D721Med (cell line): ENCODE data around the gene CCDC102B.

Source experiments
- DNase-seq: peaks from one replicate; pipeline ENCODE4 v3.0.0; 2011; ENCODE audit warnings: low spot score; ENCODE audit not compliant: insufficient read length
- FAIRE-seq: peaks from 2 replicates; lab custom pipeline; 2011; peaks lifted over from hg19 to GRCh38; lab: Jason Lieb, UNC
- CTCF ChIP-seq: IDR thresholded peaks from 2 replicates; pipeline ENCODE4 v1.5.1; 2012; ENCODE audit warnings: mild to moderate bottlenecking, control low read depth; ENCODE audit not compliant: insufficient read depth; ENCODE audit errors: missing control alignments

Gene CCDC102B

GRCh38 chr18:69081846-69082245 is 284.0 kb downstream of the CCDC102B start:
- DNase-seq (no peak), FAIRE-seq (peak; percentile 100)
- TF ChIP-seq CTCF = no peak

- no peak for TF ChIP-seq CTCF
- DNase-seq = no peak
- no peak for FAIRE-seq
Measured at GRCh38 chr18:69082499-69082898, 284.6 kb downstream of the CCDC102B start.

- DNase-seq = no peak
- TF ChIP-seq CTCF = no peak
- no peak for FAIRE-seq
Measured at GRCh38 chr18:69085951-69086350, 288.1 kb downstream of the CCDC102B start.

GRCh38 chr18:69088973-69089372 is 291.1 kb downstream of the CCDC102B start:
- FAIRE-seq = no peak
- no peak for DNase-seq
- no peak for TF ChIP-seq CTCF

- DNase-seq = no peak
- no peak for TF ChIP-seq CTCF
- FAIRE-seq = no peak
Measured at GRCh38 chr18:69097349-69097748, 299.5 kb downstream of the CCDC102B start.

- no peak for FAIRE-seq
- no peak for TF ChIP-seq CTCF
Measured at GRCh38 chr18:69102959-69103358, 305.1 kb downstream of the CCDC102B start.

More at GRCh38 chr18:69102959-69103358, 305.1 kb downstream of the CCDC102B start:
- no peak for DNase-seq
